22Rv1 (cell line): ENCODE data around the gene CNTRL.
"Not testable (repeated sequence)": the region's sequence is repeated elsewhere in the genome, so short reads cannot be mapped to it uniquely, and the experiment has no call there.

Experiments used
- H3K27ac ChIP-seq: fragments of 450-650 bp; 2 replicates; pipeline ENCODE4 v1.5.1; 2017
- CTCF ChIP-seq: fragments of 450-650 bp; IDR thresholded peaks from 2 replicates; pipeline ENCODE4 v1.5.1; 2017; ENCODE audit warnings: mild to moderate bottlenecking
- ZFX ChIP-seq: fragments of 450-650 bp; IDR thresholded peaks from 2 replicates; pipeline ENCODE4 v1.6.1; 2017; ENCODE audit warnings: antibody characterized with exemption, borderline replicate concordance

The CNTRL gene

DNA sequence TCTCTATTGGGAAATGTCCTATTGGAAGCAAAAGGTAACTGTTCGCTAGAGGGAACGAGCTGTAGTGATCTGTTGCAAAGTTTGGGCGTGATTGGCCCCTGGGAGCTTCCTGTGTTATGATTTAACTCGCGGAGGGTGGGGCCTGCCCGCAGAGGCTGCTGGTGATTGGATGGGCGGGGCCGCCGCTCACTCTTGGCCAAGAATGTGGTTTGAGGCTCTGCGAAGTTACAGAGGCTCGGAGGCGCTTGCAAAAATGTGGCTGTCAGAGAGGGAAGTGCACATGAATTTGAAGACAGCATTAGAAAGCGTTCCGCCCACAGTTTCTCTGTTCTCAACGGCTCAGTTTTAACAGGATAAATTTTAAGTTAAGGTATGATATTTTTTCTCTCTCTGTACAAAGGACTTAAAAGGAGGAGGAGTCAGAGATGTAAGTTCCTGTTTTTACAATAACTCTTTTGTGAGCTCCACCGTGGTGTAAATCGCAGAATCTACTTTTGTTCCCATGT, 46.9 kb downstream of the CNTRL start:
- TF ChIP-seq ZFX (no peak), CTCF (peak; percentile 32)
- H3K27ac ChIP-seq, result peak overlapping the region; percentile 77

DNA sequence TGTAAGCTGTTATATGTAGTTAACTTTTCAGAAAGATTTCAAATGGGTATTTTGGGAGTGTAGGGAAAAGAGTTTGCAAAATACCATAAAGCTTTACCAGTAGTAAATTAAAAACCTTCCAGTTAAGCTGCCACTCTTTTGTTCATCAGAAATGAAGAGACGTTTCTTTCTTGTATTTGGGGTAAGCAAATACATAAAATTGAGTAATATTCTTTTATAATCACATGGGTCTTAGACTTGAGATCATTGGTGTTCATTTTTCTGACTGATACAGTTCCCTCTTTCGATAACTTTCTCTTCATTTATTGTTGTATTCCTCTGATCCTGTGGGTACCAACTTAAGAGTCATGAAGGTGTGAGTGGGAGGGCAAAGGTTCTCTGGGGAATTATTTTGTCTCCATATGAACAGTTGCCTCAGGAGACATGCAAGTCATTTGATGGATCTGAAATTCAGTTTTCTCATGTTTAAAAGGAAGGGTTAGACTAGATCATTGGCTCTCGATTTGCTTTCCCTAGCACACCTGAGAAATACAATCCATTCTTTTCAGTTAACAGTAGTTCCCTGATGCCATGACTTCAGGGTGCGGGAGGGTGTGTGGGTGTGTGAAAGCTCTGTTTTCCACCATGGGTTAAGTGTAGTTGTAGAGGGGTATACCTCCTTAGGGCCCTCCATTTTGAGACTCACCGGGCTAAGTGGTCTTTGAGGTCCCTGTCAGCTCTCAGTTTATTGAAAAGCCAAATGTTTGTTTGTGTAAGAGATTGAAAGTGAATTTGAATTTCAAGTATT, 47.7 kb downstream of the CNTRL start:
- TF ChIP-seq CTCF, result no peak
- TF ChIP-seq ZFX, result no peak
- H3K27ac ChIP-seq, result peak overlapping the region; percentile 77

DNA sequence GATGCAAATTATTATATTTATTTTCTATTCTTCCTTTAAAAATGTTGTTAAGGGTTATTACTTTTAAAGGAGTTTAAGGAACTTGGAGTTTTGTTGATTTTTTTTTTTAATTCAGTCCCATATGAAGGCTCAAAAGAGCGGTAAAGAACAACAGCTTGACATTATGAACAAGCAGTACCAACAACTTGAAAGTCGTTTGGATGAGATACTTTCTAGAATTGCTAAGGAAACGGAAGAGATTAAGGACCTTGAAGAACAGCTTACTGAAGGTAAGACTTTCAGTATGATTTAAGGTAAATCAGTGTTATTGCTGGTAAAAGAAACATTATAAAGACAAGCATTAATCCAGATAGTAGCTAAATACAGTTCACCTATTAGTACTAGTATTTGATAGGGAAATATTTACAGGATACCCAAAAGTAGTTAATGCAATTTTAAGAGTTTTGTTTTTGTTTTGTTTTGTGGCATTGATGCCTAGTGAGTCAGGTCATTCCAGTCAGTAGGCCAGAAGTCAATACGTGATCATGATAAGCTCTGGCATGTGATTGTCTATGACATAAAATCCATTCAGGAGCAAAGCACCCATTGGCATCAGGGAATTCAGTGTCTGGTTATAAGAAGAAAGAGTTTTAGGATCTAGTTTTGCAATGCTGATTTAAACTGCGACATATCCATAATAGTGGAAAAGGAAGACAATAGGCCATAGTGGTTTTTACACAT, 49.2 kb downstream of the CNTRL start:
- TF ChIP-seq ZFX (no peak), CTCF (no peak)
- H3K27ac ChIP-seq, result no peak overlapping the region

- H3K27ac ChIP-seq, result no peak overlapping the region
- TF ChIP-seq CTCF (no peak), ZFX (no peak)
Measured at GRCh38 chr9:121125590-121125989, 50.8 kb downstream of the CNTRL start.

DNA sequence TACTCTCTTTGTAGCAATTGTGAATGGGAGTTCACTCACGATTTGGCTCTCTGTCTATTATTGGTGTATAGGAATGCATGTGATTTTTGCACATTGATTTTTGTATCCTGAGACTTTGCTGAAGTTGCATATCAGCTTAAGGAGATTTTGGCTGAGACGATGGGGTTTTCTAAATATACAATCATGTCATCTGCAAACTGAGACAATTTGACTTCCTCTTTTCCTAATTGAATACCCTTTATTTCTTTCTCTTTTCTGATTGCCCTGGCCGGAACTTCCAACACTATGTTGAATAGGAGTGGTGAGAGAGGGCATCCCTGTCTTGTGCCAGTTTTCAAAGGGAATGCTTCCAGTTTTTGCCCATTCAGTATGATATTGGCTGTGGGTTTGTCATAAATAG, 54.6 kb downstream of the CNTRL start:
- H3K27ac ChIP-seq, result not testable (repeated sequence)

DNA sequence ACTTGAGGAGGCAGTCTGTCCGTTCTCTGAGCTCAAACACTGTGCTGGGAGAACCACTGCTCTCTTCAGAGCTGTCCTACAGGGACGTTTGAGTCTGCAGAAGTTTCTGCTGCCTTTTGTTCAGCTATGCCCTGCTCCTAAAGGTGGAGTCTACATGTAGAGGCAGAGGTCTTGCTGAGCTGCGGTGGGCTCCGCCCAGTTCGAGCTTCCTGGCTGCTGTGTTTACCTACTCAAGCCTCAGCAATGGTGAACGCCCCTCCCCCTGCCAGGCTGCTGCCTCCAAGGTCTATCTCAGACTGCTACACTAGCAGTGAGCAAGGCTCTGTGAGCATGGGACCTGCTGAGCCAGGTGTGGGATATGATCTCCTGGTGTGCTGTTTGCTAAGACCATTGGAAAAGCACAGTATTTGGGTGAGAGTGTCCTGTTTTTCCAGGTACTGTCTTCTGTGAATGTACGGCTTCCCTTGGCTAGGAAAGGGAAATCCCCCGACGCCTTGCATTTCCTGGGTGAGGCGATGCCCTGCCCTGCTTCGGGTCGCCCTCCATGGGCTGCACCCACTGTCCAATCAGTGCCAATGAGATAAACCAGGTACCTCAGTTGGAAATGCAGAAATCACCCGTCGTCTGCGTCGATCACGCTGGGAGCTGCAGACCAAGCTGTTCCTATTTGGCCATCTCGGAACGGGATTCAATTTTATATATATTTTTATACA, 58.5 kb downstream of the CNTRL start:
- no peak overlapping the region for H3K27ac ChIP-seq
- TF ChIP-seq CTCF (no peak), ZFX (no peak)

DNA sequence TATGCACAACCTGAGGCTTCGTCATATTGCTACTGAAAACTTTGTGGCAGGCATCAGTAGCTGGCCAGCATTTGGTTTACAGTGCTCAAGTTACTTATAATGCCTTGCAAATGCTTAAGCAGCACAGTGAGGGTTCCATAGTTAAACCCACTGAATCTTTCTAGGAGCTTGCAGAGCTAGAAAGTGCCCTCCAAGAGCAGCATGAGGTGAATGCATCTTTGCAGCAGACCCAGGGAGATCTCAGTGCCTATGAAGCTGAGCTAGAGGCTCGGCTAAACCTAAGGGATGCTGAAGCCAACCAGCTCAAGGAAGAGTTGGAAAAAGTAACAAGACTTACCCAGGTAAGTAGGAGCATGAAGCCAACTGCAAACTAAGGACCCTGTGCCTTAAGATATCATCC, 60.9 kb downstream of the CNTRL start:
- TF ChIP-seq ZFX, result no peak
- no peak for TF ChIP-seq CTCF
- H3K27ac ChIP-seq, result no peak overlapping the region
